Activated CD8-positive, alpha-beta memory T cell treated with anti-CD3 and anti-CD28 coated beads, Interleukin-2, amount 50 U/mL, for 1 hour (primary cell): ENCODE measurements around the gene TANGO2.

Source experiments
- DNase-seq: peaks from one replicate; pipeline ENCODE4 v3.0.0-alpha.2; 2020; ENCODE audit errors: extremely low read depth

Gene TANGO2

DNA sequence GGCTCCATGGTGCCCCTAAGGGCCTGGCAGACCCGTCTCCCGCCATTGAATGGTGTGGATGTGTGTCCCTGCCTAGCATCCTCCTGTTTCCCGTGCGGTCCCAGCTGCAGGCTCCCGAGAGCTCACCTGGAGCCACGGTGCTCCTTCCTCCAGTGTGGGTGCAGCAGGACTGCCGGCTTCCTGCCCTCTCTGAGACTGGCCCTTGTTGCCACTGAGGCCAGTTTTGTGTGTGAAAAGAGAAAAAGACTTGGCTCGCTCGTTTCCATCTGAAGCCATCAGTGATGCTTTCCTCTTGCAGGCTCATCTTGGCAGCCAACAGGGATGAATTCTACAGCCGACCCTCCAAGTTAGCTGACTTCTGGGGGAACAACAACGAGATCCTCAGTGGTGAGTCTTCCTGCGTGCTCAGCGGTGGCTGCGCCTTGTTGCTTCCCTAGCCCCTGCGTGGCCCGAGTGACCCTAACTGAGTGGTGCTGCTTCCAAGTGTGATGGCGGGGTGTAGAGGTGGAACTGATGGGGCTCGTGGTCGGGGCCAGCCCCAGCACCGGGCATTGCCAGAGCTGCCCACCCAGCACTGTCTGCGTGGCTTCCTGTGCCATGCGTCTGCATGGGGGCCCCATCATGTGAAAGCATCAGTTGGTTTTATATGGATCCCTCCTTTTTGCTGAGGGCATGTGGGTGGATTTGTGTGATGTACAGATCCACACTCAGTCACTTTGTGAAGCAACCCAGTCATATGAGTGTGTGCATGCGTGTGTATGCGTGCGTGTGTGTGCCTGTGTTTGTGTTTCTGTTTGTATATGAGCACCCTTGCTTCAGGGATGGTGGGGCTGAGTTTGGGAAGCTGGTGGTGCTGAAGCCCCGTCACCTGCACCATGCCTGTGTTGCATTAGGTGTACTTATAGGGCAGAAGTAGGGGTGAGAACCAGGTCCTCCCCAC lies 22.4 kb downstream of the TANGO2 start:
- DNase-seq: no peak

DNA sequence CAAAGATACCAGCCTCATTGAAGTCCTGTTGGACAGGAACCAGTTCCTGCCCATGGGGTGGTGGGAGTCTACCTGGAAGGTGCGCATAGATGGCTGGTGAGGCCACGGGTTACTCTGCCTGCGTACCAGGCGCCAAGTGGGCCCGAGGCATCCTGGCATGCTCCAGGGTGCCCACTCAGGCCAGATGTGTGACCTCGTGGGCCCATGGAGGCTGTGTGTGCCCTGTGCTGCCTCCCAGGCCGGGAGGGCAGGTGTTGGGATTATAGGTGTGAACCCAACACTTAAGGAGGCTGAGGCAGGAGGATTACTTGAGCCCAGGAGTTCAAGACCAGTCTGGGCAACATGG lies 23.1 kb downstream of the TANGO2 start:
- no peak for DNase-seq

DNA sequence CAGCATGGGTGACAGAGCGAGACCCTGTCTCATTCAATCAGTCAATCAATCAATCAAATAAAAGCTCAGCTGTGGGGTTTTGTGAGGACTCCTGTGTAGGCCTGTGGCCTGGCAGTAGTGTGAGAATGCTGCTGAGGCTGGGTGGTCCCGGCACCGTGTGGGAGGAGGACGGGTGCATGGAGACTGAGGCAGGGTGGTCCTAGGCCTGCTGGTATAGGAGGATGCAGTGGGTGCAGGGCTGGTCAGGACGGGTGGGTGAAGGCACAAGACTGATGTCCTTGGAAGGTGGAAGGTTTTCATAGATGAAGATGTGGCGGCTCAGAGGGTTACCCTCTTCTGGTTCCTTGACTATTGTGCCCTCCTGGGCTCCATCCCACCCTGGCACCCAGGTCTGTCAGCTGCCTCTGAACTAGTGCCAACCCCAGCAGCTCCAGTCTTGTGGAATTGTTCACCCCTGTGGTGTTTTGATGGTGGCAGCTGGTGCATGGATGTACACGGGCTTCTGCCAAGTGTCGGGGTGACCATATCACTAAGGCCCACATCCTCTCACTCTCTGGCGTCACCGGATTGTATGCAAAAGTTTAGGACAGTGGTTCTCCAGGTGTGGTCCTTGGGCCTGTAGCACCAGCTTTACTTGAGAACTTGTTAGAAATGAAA lies 23.7 kb downstream of the TANGO2 start:
- DNase-seq: no peak

DNA sequence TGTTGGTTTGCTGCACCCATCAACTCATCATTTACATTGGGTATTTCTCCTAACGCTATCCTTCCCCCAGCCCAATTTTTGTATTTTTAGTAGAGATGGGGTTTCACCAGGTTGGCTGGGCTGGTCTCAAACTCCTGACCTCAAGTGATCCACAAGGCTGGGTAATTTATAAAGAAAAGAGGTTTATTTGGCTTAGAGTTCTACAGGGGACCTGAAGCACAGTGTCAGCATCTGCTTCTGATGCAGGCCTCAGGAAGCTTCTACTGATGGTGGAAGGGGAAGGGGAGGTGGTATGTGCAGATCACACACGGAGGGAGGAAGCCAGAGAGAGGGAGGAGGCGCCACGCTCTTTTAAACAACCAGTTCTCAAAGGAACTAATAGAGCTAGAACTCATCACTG lies 25.8 kb downstream of the TANGO2 start:
- DNase-seq: no peak

DNA sequence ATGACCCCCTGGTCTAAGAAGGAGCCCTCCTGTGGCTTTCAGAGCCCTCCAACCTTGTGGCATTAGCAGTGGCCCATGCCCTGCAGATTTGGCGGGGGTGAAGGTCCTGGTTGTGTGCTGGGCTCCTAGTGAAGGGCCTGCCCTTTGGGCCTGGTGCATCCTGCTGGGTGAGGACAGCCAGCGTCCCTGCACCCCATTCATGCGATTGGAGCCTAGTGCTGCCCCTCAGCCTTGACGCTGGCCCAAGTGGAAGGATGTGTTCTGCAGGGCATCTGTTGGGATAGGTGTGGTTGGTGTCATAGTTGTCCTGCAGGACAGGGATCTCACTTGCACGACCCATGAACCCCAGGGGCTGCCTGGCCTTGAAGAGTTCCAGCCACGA lies 31.0 kb downstream of the TANGO2 start:
- no peak for DNase-seq

DNA sequence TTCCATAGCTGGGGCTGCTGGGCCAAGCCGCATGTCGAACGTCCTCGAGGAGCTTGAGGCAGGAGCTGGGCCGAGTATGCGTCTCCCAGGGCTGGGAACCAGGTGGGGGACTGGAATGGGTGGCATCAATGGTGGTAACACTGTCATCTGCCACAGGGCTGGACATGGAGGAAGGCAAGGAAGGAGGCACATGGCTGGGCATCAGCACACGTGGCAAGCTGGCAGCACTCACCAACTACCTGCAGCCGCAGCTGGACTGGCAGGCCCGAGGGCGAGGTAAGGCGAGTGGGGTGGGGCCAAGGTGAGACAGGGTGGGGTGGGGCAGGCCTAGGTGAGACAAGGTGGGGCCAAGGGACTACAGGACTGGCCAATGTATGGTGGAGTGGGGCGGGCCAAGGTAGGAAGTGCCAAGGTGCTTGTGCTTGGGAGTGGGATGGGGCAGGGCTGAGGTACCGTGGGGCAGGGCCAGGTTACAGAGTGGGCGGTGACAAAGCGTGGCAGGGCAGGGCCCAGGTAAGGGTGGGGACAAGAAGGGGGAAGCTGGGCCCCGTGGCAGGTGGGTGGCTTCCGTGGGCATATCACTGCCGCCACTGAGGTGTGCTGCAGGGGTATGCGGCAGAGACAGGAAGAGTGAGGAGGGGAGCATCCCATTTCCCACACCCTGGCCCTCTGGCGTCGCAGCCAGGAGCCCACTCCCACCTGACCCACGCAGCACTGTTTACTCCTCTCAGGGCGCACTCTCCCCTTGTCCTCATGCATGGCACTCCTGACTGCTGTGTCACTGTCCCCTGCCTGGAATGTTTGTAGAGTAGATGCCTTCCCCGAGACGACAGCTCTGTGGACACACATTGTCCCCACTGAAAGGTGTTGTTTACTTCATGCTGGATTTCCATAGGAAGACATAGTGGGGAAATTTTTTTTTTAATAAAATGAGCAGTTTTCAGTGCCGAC lies 31.7 kb downstream of the TANGO2 start:
- DNase-seq: no peak

DNA sequence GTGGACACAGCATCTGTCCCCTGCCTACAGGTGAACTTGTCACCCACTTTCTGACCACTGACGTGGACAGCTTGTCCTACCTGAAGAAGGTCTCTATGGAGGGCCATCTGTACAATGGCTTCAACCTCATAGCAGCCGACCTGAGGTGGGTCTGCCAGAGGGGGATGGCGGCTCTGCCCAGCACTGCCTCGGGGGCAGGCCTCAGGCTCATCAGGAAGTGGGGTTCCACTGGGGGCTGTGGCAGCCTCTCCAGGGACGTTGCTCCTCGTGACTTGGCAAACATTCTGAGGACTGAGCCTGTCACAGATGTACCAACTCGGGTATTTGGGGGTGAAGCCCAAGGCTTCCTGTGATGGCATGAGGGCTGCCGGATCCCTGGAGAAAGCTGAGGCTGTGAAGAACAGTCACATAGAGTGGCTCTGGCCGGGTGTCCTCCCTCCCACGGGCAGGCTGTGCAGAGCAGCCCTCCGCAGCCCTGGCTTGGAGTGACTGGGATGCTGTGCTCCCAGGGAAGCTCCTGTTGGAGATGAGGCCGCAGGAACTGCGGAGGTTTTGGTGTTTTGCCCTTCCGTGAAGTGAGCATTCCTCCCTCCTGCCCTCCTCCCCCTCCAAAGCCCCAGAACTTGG lies 32.6 kb downstream of the TANGO2 start:
- DNase-seq: no peak

DNA sequence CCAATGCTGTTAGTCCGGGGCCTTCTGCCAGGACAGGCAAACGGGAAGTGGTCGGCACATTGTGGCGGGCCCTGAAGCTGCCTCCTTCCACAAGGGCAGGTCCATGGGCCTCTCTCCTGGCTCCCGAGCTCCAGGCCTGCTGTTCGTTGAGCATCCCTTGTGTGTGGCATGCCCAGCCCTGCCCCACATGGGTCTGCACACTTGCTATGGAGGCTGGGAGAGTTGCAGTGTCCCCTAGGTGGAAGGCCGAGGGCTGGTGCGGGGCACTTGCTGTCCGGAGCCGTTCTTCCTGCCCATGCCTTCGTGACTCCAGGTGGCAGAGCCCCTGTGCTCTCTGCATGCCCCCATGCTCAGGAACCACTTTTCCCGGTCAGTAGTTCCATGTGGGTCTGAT lies 33.1 kb downstream of the TANGO2 start:
- DNase-seq: no peak

DNA sequence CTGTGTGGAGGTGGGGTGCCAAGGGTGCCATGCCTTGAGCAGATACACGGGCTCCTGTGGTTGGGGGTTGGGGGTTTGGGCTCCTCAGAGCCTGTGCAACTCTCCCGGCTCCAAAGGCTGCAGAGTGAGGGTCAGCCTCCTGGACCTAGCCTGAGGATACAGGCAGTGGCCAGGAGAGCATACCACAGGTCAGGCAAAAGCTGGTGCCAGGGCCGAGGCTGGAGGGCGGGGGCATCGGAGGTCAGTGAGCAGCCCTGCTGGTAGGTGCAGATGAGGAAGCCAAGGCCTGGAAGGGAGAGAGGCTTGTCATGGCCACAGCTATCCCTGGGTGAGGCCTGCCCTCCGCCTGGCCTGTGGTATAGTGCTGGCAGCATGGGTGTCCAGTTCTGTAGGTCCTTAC lies 33.6 kb downstream of the TANGO2 start:
- no peak for DNase-seq

DNA sequence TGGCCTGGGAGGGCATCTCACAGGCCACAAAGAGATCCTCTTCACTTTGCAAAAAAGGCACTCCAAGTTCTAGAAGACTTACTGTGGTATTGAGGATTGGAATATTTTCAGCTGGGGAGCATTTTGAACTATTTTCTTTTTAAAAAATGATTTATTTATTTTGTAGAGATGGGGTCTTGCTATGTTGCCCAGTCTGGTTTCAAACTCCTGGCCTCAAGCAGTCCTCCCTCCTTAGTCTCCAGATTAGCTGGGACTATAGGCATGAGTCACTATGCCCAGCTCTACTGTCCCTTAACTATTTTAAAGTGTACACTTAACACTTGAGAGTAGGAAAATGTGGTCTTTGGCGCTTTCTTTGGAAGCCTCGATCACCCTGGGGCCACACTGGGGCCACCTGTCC lies 34.2 kb downstream of the TANGO2 start:
- no peak for DNase-seq

DNA sequence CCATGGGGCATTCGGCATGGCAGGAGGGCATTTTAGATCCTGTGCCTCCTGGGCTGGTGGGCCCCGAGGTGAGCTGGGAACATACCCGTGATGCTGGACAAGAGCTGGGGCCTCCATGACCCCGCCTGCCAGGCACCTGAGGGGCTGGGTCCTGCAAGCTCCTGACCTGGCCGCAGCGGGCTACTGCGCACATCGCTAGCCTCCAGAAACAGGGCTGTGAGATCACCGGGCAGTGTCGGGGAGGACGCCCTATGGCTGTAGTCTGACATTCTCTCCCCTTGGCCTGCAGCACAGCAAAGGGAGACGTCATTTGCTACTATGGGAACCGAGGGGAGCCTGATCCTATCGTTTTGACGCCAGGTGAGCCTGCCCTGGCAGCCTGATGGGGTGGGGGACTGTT lies 34.7 kb downstream of the TANGO2 start:
- DNase-seq: no peak

DNA sequence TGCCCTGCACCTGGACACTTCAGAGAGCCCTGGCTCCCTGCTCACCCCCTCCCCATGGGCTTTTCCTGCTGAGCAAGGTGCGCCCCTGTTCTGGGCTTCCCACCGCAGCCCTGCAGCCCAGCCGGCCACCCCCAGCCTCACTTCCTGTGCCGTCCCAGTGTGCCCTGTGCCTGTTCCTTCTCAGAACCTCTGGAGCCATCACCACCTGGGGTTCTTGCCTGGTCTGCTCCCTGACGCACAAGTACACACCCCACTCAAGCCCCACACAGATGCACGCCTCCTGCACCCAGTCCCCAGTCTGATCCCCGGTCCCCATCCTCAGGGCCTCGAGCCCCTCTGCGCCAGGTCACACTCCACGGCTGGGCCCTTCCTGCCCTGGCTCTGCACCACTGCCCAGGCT lies 35.3 kb downstream of the TANGO2 start:
- DNase-seq: no peak

DNA sequence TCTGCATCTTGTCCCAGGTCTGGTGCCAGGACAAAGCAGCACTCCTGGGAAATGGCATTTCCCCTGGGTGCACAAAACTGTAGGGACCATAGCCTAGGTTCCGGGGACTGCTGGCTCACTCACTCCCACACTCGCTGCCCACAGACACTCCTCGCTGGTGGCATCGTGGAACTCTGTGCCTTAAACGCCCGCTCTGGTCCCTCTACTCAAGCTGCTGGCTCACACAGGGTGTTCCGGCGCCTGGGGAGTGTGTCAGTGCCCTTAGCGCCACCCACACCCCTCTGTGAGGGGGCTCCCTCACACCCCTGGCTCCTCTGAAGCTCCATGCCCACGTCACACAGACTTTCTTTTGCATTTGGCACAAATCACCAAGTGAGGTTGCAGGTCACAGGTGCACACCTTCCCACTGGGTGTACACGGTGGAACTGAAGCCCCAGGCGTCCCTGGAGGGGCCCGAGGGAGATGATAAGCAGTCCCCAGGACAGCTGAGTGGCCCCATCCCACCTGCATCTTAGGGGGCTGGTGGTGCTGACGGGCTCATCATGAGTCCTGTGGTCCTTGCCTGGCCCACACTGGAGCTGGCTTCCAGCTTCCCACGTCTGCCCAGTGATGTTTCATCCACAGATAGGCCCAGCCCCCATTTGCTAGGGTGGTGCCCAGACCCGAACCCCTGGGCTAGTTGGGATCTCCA lies 35.9 kb downstream of the TANGO2 start:
- no peak for DNase-seq

DNA sequence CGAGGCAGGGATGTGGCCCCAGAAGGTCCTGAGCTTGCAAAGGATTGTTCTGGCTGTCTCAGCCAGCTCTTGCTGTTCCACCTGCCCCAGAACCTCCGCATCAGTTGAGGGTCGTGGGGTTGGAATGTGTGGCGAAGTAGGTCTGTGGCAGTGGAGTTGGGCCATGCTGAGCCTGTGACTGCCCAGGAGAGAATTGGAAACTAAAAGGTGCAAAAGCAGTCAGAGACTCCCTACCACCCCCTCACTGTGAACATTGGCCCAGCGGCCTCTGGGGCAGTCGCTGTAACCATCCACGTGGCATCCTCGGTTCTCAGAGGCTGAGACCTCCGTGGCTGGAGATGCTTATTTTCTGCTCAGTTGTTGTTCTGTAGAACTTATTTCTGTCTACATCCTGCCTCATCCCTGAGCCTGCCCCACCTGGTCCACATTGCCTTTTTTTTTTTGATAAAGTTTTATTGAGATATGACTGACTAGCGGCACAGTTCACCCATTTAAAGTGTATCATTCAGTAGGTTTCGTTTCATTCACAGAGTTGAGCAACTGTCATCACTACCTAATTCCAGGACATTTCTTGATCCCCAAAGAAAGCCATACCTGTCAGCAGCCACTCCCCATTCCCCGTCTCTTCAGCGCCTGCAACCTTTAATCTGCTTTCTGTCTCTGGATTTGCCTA lies 36.8 kb downstream of the TANGO2 start:
- no peak for DNase-seq

DNA sequence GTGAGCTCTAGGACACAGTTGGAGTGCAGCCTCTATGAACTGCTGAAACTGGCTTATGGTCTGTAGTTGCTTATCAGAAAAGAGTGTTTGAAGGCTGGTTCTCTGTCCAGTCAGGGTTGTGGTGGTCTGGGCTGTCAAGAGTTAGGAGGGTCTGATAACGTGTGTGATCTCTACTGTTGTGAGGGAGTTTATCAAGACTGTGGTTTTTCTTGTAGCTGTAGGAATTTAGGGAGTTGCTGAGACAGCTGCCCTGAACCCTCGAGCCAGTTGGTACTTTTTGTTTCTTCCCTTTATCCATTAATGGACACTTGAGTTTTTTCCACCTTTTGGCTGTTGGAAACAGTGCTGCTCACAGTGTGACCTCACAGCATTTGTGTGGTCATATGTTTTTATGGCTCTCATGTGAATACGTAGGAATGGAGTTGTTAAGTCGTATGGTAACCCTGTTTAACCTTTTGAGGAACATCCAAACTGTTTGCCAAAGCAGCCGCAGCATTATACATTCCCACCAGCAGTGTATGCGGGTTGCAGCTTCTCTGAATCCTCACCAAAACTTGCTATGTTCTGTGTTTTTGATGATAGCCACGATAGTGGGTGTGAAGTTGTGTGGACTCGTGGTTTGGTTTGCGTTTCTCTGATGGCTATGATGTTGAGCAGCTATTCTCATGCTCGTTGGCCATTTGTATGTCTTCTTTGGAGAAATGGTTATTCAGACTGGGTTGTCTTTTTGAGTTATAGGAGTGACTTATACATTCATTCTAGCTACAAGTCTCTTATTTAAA lies 38.3 kb downstream of the TANGO2 start:
- DNase-seq: no peak

DNA sequence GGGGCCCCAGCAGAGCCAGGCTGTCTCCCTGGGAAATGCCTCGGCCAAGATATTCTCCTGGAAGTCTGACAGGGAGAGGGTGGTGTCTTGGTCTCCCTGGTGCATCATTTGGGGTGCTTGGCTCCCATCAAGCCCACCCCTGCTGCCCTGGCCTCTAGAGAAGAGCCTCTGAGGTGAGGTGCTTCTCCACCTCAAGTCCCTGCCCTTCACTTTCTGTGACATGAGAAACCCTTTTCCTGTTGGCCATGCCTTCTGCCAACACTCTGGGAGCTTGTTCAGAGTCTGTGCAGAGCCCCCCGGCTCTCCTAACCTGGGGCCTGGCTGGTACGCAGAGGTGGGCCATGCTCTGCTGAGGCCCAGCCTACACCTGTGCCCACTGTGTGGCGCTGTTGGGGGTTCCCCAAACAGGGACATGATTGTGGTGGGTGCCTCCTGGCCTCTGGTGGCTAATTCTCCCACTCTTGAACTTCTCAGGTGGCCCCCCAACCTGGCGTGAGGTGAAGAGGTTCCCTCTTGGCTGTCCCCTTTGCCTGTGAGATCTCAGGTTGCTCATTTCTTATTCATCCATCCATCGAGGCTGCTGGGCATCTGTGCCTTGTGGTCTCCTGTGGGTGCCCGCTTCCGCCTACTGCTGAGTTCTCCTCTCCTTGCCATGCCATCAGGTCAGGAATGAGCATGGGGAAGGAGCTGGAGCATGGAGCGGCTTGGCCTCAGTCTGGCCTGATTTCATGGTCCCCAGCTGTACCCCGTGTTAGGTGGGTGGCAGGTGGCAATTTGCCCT lies 40.0 kb downstream of the TANGO2 start:
- DNase-seq: no peak

DNA sequence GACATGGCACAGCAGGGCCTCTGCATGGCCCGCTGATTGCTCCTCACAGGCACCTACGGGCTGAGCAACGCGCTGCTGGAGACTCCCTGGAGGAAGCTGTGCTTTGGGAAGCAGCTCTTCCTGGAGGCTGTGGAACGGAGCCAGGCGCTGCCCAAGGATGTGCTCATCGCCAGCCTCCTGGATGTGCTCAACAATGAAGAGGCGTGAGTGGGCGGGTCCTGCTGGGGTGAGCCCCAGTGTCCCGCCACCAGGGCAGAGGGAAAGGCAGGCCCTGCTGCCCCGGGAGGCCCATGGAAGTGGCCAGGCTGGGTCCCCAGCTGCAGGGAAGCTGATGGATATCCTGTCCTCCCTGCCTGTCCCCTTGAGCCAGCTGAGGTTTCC lies 40.6 kb downstream of the TANGO2 start:
- DNase-seq: no peak

DNA sequence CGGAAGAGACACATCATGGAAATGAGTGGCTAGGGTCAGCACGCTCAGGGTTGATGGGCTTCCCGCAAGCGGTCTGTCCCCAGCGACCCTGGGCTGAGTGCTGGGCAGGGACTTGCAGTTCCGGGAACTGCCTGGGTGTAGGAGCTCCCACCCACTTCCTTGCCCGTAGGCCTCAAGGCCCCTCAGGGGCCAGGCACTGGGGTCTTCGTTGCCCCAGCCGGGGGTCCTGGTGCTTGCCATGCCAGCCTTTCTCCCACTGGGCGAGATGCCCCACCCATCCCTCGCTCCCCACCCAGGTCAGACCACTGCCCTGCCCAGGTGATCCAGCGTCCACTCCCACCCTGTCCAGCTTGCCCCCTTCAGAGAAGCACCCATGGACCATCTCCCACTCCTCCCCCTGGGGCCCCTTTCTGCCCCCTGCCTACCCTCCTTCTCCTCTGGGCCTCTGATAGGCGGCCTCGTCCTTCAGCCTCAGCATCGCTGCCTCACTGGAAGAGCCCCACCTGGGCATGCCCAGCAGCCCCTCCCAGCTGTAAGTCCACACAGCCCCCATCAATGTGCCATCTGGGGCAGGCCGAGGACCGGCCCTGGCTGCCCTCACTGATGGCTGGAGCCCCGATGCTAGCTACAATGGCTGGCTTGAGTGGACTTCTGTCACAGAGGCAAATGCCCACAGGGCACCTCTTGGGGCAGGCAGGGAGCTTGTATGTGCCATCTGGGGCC lies 41.3 kb downstream of the TANGO2 start:
- DNase-seq: no peak

DNA sequence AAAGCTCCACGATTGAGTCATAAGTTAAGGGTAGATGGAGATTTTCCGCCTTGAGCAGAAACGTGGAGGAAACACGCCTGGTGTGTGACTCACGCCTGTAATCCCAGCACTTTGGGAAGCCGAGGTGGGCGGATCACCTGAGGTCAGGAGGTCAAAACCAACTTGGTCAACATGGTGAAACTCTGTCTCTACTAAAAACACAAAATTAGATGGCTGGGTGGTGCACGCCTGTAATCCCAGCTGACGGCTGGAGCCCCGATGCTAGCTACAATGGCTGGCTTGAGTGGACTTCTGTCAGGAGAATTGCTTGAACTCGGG lies 41.8 kb downstream of the TANGO2 start:
- no peak for DNase-seq
